Neural crest cell (in vitro differentiated cells): ENCODE measurements around the gene ENO2. TPM values are rescaled to one million over a fixed set of nuclear protein-coding genes. Genes with fewer than 3 reads are reported as not detected.

Source experiments
- DNase-seq: peaks from one replicate; pipeline ENCODE4 v3.0.0; 2021; ENCODE audit warnings: low read depth, mixed read lengths, low spot score
- H3K27ac Mint-ChIP-seq: one replicate; pipeline ENCODE4 v1.8.0; 2021; ENCODE audit warnings: mild to moderate bottlenecking, mixed read lengths; ENCODE audit not compliant: unreplicated experiment
- H3K27me3 Mint-ChIP-seq: 2 replicates; pipeline ENCODE4 v1.8.0; 2021; ENCODE audit warnings: low read depth, mild to moderate bottlenecking, mixed read lengths
- H3K36me3 Mint-ChIP-seq: 2 replicates; pipeline ENCODE4 v1.8.0; 2021; ENCODE audit warnings: low read depth, mild to moderate bottlenecking, mixed read lengths
- H3K4me1 Mint-ChIP-seq: 2 replicates; pipeline ENCODE4 v1.8.0; 2021; ENCODE audit warnings: mixed read lengths
- H3K4me3 Mint-ChIP-seq: one replicate; pipeline ENCODE4 v1.8.0; 2021; ENCODE audit warnings: mild to moderate bottlenecking, mixed read lengths
- H3K9me3 Mint-ChIP-seq: 2 replicates; pipeline ENCODE4 v1.8.0; 2021; ENCODE audit warnings: mixed read lengths
- CTCF ChIP-seq: fragments of 200-600 bp; sonication (generic); conservative IDR thresholded peaks from 2 replicates; pipeline ENCODE4 v1.5.0; 2021; ENCODE audit warnings: antibody characterized with exemption, mild to moderate bottlenecking
- total RNA-seq: library from RNA; stranded (reverse); gene quantifications from 2 replicates; pipeline ENCODE4 v1.2.1, GENCODE V29; 2021

Gene ENO2
- total RNA-seq, 1 donor from 2014 or later = 68.4 TPM

DNA sequence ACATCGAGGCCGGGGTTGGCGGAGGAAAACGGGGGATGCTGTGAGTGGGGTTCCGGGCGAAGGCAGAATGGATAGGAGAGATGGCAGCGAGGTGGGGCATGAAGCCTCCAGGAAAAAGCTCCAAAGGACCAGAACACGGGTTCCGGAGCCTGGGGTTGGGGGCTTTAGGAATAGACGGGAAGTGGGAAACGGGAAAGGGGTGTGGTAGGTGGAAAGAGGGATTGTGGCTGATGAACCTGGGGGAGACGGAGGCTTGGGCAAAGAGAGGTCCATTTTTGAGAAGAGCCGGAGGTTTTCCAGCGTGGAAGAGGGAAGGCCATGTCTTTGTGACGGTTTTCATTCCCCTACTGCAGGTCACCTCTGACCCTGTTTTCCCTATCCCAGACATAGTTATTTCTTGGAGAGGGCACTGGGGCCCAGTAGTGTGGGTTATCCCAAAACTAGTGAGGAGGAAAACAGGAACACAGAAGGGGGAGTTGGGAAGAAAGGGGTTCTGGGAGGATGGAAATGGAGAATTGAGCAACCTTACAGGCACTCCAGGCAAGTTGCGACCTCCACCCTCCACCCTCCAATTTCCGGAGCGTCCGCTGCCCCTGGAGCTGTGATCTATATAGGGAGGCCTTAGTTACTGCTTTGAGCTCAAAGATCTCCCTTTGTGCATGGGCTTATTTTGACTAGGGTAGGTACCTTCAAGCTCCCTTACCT, 14.5 kb downstream of the ENO2 start:
- no peaks in the 10 kb centered on the region for H3K9me3 Mint-ChIP-seq
- H3K4me3 Mint-ChIP-seq = peak overlapping the region; percentile 98

DNA sequence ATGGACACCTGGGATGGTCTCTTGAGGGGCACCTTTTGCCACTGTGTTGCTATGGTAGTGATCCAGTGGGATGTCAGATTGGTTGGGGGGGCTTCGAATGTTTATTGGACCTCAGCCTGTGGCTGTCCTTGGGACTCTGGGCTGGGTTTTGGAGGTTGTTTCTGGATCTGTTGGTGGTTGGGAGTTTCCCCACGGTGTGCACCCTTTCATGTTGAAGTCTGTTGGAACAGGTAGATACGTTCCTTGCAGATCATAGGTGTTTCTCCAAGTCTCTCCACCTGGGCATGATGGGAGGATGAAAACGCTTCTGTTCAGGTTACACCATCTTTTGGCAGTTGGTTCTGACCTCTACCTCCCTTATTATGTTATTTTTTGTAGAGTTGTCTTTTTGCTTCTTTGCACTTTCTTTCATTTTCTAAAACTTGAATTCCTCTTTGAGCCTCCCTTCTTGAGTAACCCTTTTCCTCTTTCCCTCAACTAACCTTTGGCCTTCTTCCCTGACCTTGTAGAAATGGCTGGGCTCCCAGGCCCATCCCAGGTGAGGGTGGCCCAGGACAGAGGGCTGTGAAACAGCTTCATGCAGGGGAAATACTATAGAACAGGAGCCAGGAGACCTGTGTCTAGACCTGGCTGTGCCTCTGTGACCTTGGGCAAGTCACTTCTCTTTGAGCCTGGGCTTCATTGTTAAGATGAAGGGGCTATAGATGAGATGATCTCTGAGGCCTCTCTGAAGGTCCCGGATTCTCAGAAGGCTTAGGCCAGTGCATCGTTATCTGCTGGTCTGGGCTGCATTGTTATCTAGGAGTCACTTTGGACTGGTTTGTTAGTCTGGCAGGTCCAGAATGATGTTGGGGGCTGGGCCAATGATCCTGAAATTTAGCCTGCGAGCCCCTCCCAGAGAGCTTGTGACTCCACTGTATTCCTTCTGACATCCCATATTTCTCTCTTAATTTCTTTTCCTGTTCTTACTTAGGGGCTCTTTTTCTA, 15.4 kb downstream of the ENO2 start:
- Mint-ChIP-seq H3K4me3 (peak overlapping the region; percentile 98), H3K9me3 (no peaks in the 10 kb centered on the region), H3K27ac (no peak overlapping the region), H3K27me3 (no peaks in the 10 kb centered on the region), H3K36me3 (peaks cover 6% of the 10 kb centered on the region), H3K4me1 (peaks cover 61% of the 10 kb centered on the region)
- DNase-seq = no peak
- no peak for TF ChIP-seq CTCF

More for the DNA sequence above, 14.5 kb downstream of the ENO2 start:
- Mint-ChIP-seq H3K27ac (peak overlapping the region; percentile 98), H3K27me3 (no peaks in the 10 kb centered on the region), H3K36me3 (peaks cover 5% of the 10 kb centered on the region), H3K4me1 (peaks cover 70% of the 10 kb centered on the region)
- no peak for DNase-seq
- no peak for TF ChIP-seq CTCF

- no peaks in the 10 kb centered on the region for H3K9me3 Mint-ChIP-seq
- TF ChIP-seq CTCF = no peak
- H3K27me3 Mint-ChIP-seq = peaks cover 4% of the 10 kb centered on the region
- H3K36me3 Mint-ChIP-seq = peaks cover 13% of the 10 kb centered on the region
- DNase-seq = no peak
- H3K4me3 Mint-ChIP-seq = peak overlapping the region; percentile 81
- peaks cover 47% of the 10 kb centered on the region for H3K4me1 Mint-ChIP-seq
- H3K27ac Mint-ChIP-seq = no peak overlapping the region
These were observed 18.4 kb downstream of the ENO2 start for GRCh38 chr12:6932766-6933165.

DNA sequence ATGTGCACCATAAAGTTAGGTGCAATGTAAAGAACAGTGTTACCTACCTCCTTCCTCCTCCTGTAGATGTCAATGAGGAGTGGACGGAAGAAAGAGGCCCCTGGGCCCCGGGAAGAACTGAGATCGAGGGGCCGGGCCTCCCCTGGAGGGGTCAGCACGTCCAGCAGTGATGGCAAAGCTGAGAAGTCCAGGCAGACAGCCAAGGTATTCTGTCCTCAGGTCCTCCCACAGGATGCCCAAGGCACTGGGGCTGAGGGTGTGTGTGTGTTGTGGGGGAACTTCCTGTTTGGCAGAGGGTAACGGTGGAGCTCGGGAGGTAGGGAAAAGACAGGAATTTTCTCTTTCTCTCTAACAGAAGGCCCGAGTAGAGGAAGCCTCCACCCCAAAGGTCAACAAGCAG, 19.7 kb downstream of the ENO2 start:
- peak overlapping the region; percentile 4 for H3K27ac Mint-ChIP-seq
- H3K4me1 Mint-ChIP-seq = peaks cover 48% of the 10 kb centered on the region
- no peaks in the 10 kb centered on the region for H3K9me3 Mint-ChIP-seq
- H3K36me3 Mint-ChIP-seq = peaks cover 14% of the 10 kb centered on the region
- peak overlapping the region; percentile 50 for H3K4me3 Mint-ChIP-seq
- H3K27me3 Mint-ChIP-seq = peaks cover 8% of the 10 kb centered on the region
- no peak for TF ChIP-seq CTCF
- DNase-seq = no peak

DNA sequence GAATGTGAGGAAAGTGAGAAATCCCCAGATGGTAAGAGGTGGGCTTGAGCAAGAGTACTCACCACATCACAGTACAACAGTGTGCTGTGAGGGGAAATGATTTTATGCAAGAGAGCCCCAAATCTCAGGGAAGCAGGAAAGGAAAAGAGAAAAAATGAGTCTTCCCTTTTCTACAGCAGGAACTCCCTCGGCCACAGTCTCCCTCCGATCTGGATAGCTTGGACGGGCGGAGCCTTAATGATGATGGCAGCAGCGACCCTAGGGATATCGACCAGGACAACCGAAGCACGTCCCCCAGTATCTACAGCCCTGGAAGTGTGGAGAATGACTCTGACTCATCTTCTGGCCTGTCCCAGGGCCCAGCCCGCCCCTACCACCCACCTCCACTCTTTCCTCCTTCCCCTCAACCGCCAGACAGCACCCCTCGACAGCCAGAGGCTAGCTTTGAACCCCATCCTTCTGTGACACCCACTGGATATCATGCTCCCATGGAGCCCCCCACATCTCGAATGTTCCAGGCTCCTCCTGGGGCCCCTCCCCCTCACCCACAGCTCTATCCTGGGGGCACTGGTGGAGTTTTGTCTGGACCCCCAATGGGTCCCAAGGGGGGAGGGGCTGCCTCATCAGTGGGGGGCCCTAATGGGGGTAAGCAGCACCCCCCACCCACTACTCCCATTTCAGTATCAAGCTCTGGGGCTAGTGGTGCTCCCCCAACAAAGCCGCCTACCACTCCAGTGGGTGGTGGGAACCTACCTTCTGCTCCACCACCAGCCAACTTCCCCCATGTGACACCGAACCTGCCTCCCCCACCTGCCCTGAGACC, 21.2 kb downstream of the ENO2 start:
- Mint-ChIP-seq H3K9me3 (no peaks in the 10 kb centered on the region), H3K27me3 (peaks cover 9% of the 10 kb centered on the region), H3K27ac (peak overlapping the region; percentile 57), H3K4me3 (peak overlapping the region; percentile 77), H3K36me3 (peaks cover 17% of the 10 kb centered on the region), H3K4me1 (peaks cover 36% of the 10 kb centered on the region)
- no peak for DNase-seq
- no peak for TF ChIP-seq CTCF
